GM12873 (cell line): Measurements from ENCODE around the gene SMCR8.

Experiments
- CTCF ChIP-seq: IDR thresholded peaks from 2 replicates; pipeline ENCODE4 v1.5.1; 2012; ENCODE audit warnings: low read depth, mild to moderate bottlenecking, moderate library complexity, low read length, control low read depth; ENCODE audit not compliant: insufficient read depth; ENCODE audit errors: missing control alignments

The SMCR8 gene

DNA sequence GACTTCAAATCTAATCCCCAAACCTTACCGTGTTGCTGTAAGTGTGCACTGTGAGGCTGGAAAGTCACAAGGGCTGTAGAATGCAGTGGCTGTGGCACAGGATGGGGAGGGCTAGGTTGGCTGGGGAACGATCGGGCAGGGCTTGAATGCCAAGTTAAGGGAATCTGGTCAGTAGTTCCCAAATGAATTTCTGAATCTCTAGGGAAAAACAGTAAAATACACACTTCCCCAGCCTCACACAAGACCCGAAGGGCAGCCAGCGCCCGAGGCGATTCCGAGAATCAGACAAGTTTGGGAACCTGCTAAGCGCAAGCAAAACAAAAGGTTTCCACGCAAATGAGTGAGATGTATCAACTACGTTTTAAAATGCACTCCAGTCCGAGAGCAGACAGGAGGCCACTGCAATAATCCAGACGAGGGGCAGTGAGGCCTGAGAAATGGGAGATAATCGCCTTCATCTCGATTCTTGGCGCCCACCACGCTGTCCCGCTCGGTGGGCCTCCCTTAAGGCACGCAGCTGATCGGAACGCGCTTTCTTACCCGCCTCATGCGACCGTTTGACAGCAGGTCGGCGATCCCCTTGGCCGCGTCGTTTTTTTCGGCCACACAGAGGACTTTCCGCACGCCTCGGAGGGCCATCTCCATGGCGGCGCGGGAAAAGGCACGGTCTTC is 898 bp upstream of the SMCR8 start:
- no peak for TF ChIP-seq CTCF

GRCh38 chr17:18315562-18315922 is 449 bp downstream of the SMCR8 start:
- TF ChIP-seq CTCF = no peak

GRCh38 chr17:18315961-18316360 is 868 bp downstream of the SMCR8 start:
- no peak for TF ChIP-seq CTCF

GRCh38 chr17:18318117-18318516 is 3.0 kb downstream of the SMCR8 start:
- no peak for TF ChIP-seq CTCF

- TF ChIP-seq CTCF = no peak
Observed at GRCh38 chr17:18318771-18319450, 3.8 kb downstream of the SMCR8 start.

DNA sequence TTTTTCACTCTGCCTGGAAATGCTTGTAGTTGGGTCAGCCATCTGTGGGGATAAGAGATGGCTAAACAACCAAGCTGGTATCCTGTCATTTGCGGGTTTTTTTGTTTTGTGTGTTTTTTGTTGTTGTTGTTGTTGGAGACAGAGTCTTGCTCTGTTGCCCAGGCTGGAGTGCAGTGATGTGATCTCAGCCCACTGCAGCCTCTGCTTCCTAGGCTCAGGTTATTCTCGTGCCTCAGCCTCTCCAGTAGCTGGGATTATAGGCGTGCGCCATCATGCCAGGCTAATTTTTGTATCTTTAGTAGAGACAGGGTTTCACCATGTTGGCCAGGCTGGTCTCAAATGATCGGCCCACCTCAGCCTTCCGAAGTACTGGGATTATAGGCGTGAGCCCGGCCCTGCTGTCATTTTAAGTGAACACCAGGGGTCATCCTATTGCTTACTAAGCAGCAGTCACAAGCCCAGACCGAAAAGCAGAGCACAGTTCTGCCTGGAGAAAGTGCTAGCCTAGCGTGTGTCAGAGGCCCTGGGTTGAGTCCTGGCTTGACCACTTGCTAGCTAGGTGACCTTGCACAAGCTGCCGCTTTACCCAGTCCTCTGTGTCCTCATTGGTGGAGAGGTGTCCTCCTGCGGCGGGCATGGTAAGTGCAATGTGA is 4.6 kb downstream of the SMCR8 start:
- peak; percentile 39 for TF ChIP-seq CTCF

GRCh38 chr17:18320301-18320700 is 5.2 kb downstream of the SMCR8 start:
- no peak for TF ChIP-seq CTCF
